Activated T-cell treated with anti-CD3 and anti-CD28 coated beads, Interleukin-2, amount 50 U/mL, for 72 hours (primary cell): ENCODE measurements around the gene POTEE. TPM values are rescaled to one million over a fixed set of nuclear protein-coding genes. Genes with fewer than 3 reads are reported as not detected.
"Not testable (repeated sequence)": the region's sequence is repeated elsewhere in the genome, so short reads cannot be mapped to it uniquely, and the experiment has no call there.

Source experiments
- ATAC-seq, 2 donors: fragments of 150-1000 bp; cut with Tn5 transposase; replicated peaks in 1 of 2; 2 replicates each; pipeline ENCODE4 v1.10.0; 2021; ENCODE audit warnings: moderate library complexity in 2 of 2, mild to moderate bottlenecking in 1 of 2
- DNase-seq, 2 donors: peaks; one replicate each; pipeline ENCODE4 v3.0.0; 2021 to 2022; ENCODE audit warnings: mixed read lengths in 1 of 2
- H3K27ac Mint-ChIP-seq: one replicate; pipeline ENCODE4 v1.8.0; 2022; ENCODE audit warnings: mild to moderate bottlenecking, moderate library complexity, mixed read lengths
- H3K27me3 Mint-ChIP-seq: one replicate; pipeline ENCODE4 v1.8.0; 2022; ENCODE audit warnings: low read depth, mixed read lengths
- H3K36me3 Mint-ChIP-seq, 2 donors: one replicate each; pipeline ENCODE4 v1.8.0; 2022; ENCODE audit warnings: mixed read lengths in 2 of 2, mild to moderate bottlenecking in 1 of 2; ENCODE audit not compliant: insufficient read depth in 2 of 2
- H3K4me1 Mint-ChIP-seq: one replicate; pipeline ENCODE4 v1.8.0; 2022; ENCODE audit warnings: low read depth, mixed read lengths
- H3K4me3 Mint-ChIP-seq, 2 donors: one replicate each; pipeline ENCODE4 v1.8.0; 2022; ENCODE audit warnings: mild to moderate bottlenecking in 2 of 2, mixed read lengths in 2 of 2, moderate library complexity in 2 of 2
- H3K9me3 Mint-ChIP-seq, 2 donors: one replicate each; pipeline ENCODE4 v1.8.0; 2022; ENCODE audit warnings: mixed read lengths in 2 of 2
- total RNA-seq, 2 donors: library from RNA; stranded (reverse); gene quantifications; one replicate each; pipeline ENCODE4 v1.2.3, GENCODE V29; 2022

The POTEE gene
- total RNA-seq: under 1 TPM; 0.32 to 0.53 TPM

GRCh38 chr2:131209030-131209772, at the start of gene POTEE:
TSS of gene POTEE (plus strand) at chr2:131209536. CDS start at chr2:131218403, 8,867 bp downstream.
- DNase-seq, H3K27ac Mint-ChIP-seq, H3K27me3 Mint-ChIP-seq, ATAC-seq, H3K36me3 Mint-ChIP-seq, H3K4me3 Mint-ChIP-seq, H3K9me3 Mint-ChIP-seq, H3K4me1 Mint-ChIP-seq: not testable (repeated sequence)

GRCh38 chr2:131165562-131165961, 43.8 kb upstream of the POTEE start:
- not testable (repeated sequence) for H3K36me3 Mint-ChIP-seq, H3K4me1 Mint-ChIP-seq, H3K9me3 Mint-ChIP-seq, ATAC-seq, DNase-seq, H3K27ac Mint-ChIP-seq, H3K4me3 Mint-ChIP-seq
- H3K27me3 Mint-ChIP-seq: peaks cover 11% of the 10 kb centered on the region

GRCh38 chr2:131168538-131168937, 40.8 kb upstream of the POTEE start:
- ATAC-seq (no peak), DNase-seq (no peak)
- no peaks in the 10 kb centered on the region for H3K4me1 Mint-ChIP-seq
- H3K4me3 Mint-ChIP-seq: no peak overlapping the region
- no peaks in the 10 kb centered on the region for H3K36me3 Mint-ChIP-seq
- H3K27ac Mint-ChIP-seq: no peak overlapping the region
- no peaks in the 10 kb centered on the region for H3K9me3 Mint-ChIP-seq
- peaks cover 19% of the 10 kb centered on the region for H3K27me3 Mint-ChIP-seq

- not testable (repeated sequence) for H3K4me1 Mint-ChIP-seq, DNase-seq, ATAC-seq, H3K9me3 Mint-ChIP-seq, H3K4me3 Mint-ChIP-seq, H3K27ac Mint-ChIP-seq, H3K36me3 Mint-ChIP-seq
- peaks cover 32% of the 10 kb centered on the region for H3K27me3 Mint-ChIP-seq
Observed at GRCh38 chr2:131178050-131178449, 31.3 kb upstream of the POTEE start.

GRCh38 chr2:131178721-131179418, 30.5 kb upstream of the POTEE start:
- H3K27me3 Mint-ChIP-seq: peaks cover 34% of the 10 kb centered on the region
- H3K36me3 Mint-ChIP-seq, H3K4me1 Mint-ChIP-seq, DNase-seq, H3K27ac Mint-ChIP-seq, H3K4me3 Mint-ChIP-seq, H3K9me3 Mint-ChIP-seq, ATAC-seq: not testable (repeated sequence)

GRCh38 chr2:131181451-131181850, 27.9 kb upstream of the POTEE start:
- not testable (repeated sequence) for DNase-seq, ATAC-seq, H3K36me3 Mint-ChIP-seq, H3K4me3 Mint-ChIP-seq, H3K4me1 Mint-ChIP-seq, H3K9me3 Mint-ChIP-seq, H3K27ac Mint-ChIP-seq
- H3K27me3 Mint-ChIP-seq: peaks cover 28% of the 10 kb centered on the region

GRCh38 chr2:131193421-131193820, 15.9 kb upstream of the POTEE start:
- not testable (repeated sequence) for H3K27ac Mint-ChIP-seq

GRCh38 chr2:131196186-131196585, 13.2 kb upstream of the POTEE start:
- H3K9me3 Mint-ChIP-seq, DNase-seq, H3K27me3 Mint-ChIP-seq, H3K27ac Mint-ChIP-seq, ATAC-seq, H3K4me3 Mint-ChIP-seq, H3K36me3 Mint-ChIP-seq, H3K4me1 Mint-ChIP-seq: not testable (repeated sequence)

More at GRCh38 chr2:131193421-131193820, 15.9 kb upstream of the POTEE start:
- DNase-seq, H3K4me1 Mint-ChIP-seq, ATAC-seq, H3K4me3 Mint-ChIP-seq, H3K36me3 Mint-ChIP-seq, H3K9me3 Mint-ChIP-seq: not testable (repeated sequence)
- peaks cover 26% of the 10 kb centered on the region for H3K27me3 Mint-ChIP-seq

- DNase-seq (no peak), ATAC-seq (no peak)
- H3K27ac Mint-ChIP-seq: no peak overlapping the region
- H3K4me3 Mint-ChIP-seq: no peak overlapping the region
- no peaks in the 10 kb centered on the region for H3K9me3 Mint-ChIP-seq
- H3K4me1 Mint-ChIP-seq: no peaks in the 10 kb centered on the region
- H3K27me3 Mint-ChIP-seq: no peaks in the 10 kb centered on the region
- no peaks in the 10 kb centered on the region for H3K36me3 Mint-ChIP-seq
Observed at GRCh38 chr2:131201098-131201497, 8.2 kb upstream of the POTEE start.

- not testable (repeated sequence) for H3K9me3 Mint-ChIP-seq, DNase-seq, ATAC-seq, H3K4me3 Mint-ChIP-seq, H3K4me1 Mint-ChIP-seq, H3K27me3 Mint-ChIP-seq, H3K27ac Mint-ChIP-seq, H3K36me3 Mint-ChIP-seq
Observed at GRCh38 chr2:131207839-131208238, 1.5 kb upstream of the POTEE start.

GRCh38 chr2:131209773-131210104, 403 bp downstream of the POTEE start:
- not testable (repeated sequence) for H3K36me3 Mint-ChIP-seq, H3K9me3 Mint-ChIP-seq, H3K27me3 Mint-ChIP-seq, H3K4me1 Mint-ChIP-seq, ATAC-seq, H3K27ac Mint-ChIP-seq, DNase-seq, H3K4me3 Mint-ChIP-seq

- H3K36me3 Mint-ChIP-seq, H3K4me3 Mint-ChIP-seq, H3K27ac Mint-ChIP-seq, H3K4me1 Mint-ChIP-seq, H3K9me3 Mint-ChIP-seq, ATAC-seq, H3K27me3 Mint-ChIP-seq, DNase-seq: not testable (repeated sequence)
Observed at GRCh38 chr2:131210434-131211211, 1.3 kb downstream of the POTEE start.

- H3K4me3 Mint-ChIP-seq, H3K27me3 Mint-ChIP-seq, H3K9me3 Mint-ChIP-seq, DNase-seq, H3K36me3 Mint-ChIP-seq, H3K27ac Mint-ChIP-seq, ATAC-seq, H3K4me1 Mint-ChIP-seq: not testable (repeated sequence)
Observed at GRCh38 chr2:131217238-131217986, 8.1 kb downstream of the POTEE start.
